Thymus (tissue), 11 donors: Measurements from ENCODE around the gene COL10A1. TPM values are rescaled to one million over a fixed set of nuclear protein-coding genes. Genes with fewer than 3 reads are reported as not detected.

Source experiments
- DNase-seq, 9 donors: peaks; one replicate each; pipeline ENCODE4 v3.0.0-alpha.2; 2013; ENCODE audit warnings: low spot score in 9 of 9, low read depth in 6 of 9, missing footprints in 1 of 9
- H3K27ac ChIP-seq, 2 donors: one replicate each; pipeline ENCODE4 v1.5.1; 2013; ENCODE audit warnings: control low read depth in 1 of 2, low read depth in 1 of 2, low read length in 1 of 2, mild to moderate bottlenecking in 1 of 2, moderate library complexity in 1 of 2
- H3K27me3 ChIP-seq, 2 donors: one replicate each; pipeline ENCODE4 v1.5.1; 2013; ENCODE audit warnings: low read length in 1 of 2; ENCODE audit not compliant: control insufficient read depth in 2 of 2, insufficient read depth in 1 of 2
- H3K36me3 ChIP-seq, 2 donors: one replicate each; pipeline ENCODE4 v1.5.1; 2013; ENCODE audit warnings: low read length in 1 of 2, mild to moderate bottlenecking in 1 of 2, moderate library complexity in 1 of 2; ENCODE audit not compliant: control insufficient read depth in 2 of 2, insufficient read depth in 2 of 2
- H3K4me1 ChIP-seq, 2 donors: one replicate each; pipeline ENCODE4 v1.5.1; 2013; ENCODE audit warnings: low read length in 2 of 2; ENCODE audit not compliant: control insufficient read depth in 2 of 2, insufficient read depth in 2 of 2
- H3K4me3 ChIP-seq, 2 donors: one replicate each; pipeline ENCODE4 v1.5.1; 2013; ENCODE audit warnings: low read length in 2 of 2, control low read depth in 1 of 2, mild to moderate bottlenecking in 1 of 2
- H3K9me3 ChIP-seq, 2 donors: one replicate each; pipeline ENCODE4 v1.5.1; 2013; ENCODE audit warnings: low read length in 1 of 2, mild to moderate bottlenecking in 1 of 2; ENCODE audit not compliant: control insufficient read depth in 2 of 2, insufficient read depth in 1 of 2
- WGBS: extraction: QIAGEN DNeasy Blood & Tissue Kit; methylation state at CpG from one replicate; pipeline ENCODE4 v1.1.7; 2013; 5-methylcytosine and 5-hydroxymethylcytosine counted together
- polyA plus RNA-seq: library from polyadenylated mRNA; stranded (reverse); fragments of 200-250 nt; gene quantifications from one replicate; pipeline ENCODE4 v1.2.3, GENCODE V29; 2013
- total RNA-seq: library from RNA; stranded (reverse); fragments of 120-200 nt; gene quantifications from one replicate; pipeline ENCODE4 v1.2.4, GENCODE V29; 2013
- donor health status: healthy.

The COL10A1 gene
- total and polyA plus RNA-seq, 2 donors: 0.21 to 0.24 TPM

DNA sequence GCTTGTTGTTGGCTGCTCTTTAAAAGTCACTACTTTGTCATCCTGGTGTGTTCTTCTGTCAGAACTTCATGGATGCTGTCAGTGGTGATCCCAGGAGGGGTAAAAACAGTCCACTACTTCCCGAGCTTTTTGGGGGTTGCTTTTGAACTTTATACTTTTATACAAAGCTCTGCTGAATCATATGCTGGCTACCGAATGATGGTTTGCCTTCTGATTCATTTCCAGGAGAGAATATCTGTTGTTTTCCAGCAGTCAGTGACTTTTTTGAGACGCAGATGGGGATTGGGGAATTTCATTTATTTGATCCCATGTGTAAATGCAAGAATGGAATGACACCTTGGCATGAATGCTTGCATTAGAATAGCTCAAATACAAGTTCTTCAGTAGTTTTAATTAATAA lies 32.7 kb upstream of the COL10A1 start:
- no peak overlapping the region for H3K27ac ChIP-seq
- H3K27me3 ChIP-seq: no peaks in the 10 kb centered on the region
- WGBS: 89% methylated on average over 3 of the region's 3 CpGs
- no peaks in the 10 kb centered on the region for H3K36me3 ChIP-seq
- DNase-seq: no peak
- H3K4me1 ChIP-seq: no peaks in the 10 kb centered on the region
- no peaks in the 10 kb centered on the region for H3K9me3 ChIP-seq
- H3K4me3 ChIP-seq: no peak overlapping the region

DNA sequence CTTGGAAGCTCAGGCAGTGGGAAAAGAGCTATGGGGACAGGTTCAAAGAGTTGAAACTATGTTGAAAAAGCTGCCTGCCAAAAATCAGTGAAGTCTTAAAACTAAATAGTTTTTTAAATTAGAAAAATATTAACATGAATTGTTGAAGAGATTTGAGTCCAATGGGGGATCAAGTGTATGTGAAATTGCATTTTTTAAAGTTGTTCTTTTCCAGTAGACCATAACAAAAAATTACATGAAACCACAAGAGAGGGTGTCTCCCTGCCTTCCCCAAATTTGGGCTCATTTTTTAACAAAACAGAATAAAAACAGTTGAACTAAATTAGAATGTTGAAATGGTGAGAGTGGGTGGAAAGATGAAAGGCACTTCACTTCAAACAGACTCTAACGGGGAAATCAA lies 31.5 kb upstream of the COL10A1 start:
- Histone ChIP-seq H3K27me3 (no peaks in the 10 kb centered on the region), H3K4me1 (no peaks in the 10 kb centered on the region), H3K9me3 (no peaks in the 10 kb centered on the region), H3K27ac (no peak overlapping the region), H3K36me3 (no peaks in the 10 kb centered on the region), H3K4me3 (no peak overlapping the region)
- no peak for DNase-seq
- whole genome bisulfite sequencing: 42% methylated on average over 1 of the region's 1 CpG

GRCh38 chr6:116156405-116157326 lies 30.7 kb upstream of the COL10A1 start:
- no peaks in the 10 kb centered on the region for H3K9me3 ChIP-seq
- H3K27me3 ChIP-seq: no peaks in the 10 kb centered on the region
- H3K36me3 ChIP-seq: no peaks in the 10 kb centered on the region
- no peak for DNase-seq
- no peaks in the 10 kb centered on the region for H3K4me1 ChIP-seq
- H3K27ac ChIP-seq: no peak overlapping the region
- H3K4me3 ChIP-seq: no peak overlapping the region
- WGBS: 69% methylated on average over 7 of the region's 7 CpGs

DNA sequence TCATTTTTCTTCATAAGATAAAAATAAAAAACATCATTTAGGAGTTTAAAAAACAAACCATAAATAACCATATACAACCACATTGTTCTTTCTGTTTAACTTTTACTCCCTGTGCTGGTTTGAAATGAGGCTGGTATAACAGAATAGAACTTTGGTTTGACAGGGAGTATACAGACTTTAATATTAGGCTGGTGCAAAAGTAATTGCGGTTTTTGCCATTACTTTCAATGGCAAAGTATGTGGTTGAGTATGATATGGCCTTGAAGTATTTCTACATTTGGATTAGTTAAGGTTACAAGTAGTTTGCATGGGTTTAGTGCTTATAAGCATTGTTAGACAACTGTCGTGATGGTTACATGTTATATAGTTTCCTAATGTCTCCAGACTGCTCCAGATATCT lies 29.0 kb upstream of the COL10A1 start:
- H3K4me1 ChIP-seq: no peaks in the 10 kb centered on the region
- no peaks in the 10 kb centered on the region for H3K27me3 ChIP-seq
- 98% methylated on average over 2 of the region's 2 CpGs for WGBS
- DNase-seq: no peak
- H3K27ac ChIP-seq: no peak overlapping the region
- H3K36me3 ChIP-seq: no peaks in the 10 kb centered on the region
- no peak overlapping the region for H3K4me3 ChIP-seq
- no peaks in the 10 kb centered on the region for H3K9me3 ChIP-seq

- no peak overlapping the region for H3K27ac ChIP-seq
- H3K9me3 ChIP-seq: no peaks in the 10 kb centered on the region
- H3K36me3 ChIP-seq: no peaks in the 10 kb centered on the region
- H3K4me1 ChIP-seq: no peaks in the 10 kb centered on the region
- no peaks in the 10 kb centered on the region for H3K27me3 ChIP-seq
- no peak overlapping the region for H3K4me3 ChIP-seq
- DNase-seq: no peak
- 97% methylated on average over 1 of the region's 1 CpG for WGBS
These were observed 26.7 kb upstream of the COL10A1 start for GRCh38 chr6:116152620-116153019.

GRCh38 chr6:116145803-116146675 lies 20.1 kb upstream of the COL10A1 start:
- 95% methylated on average over 4 of the region's 4 CpGs for WGBS
- H3K4me1 ChIP-seq: no peaks in the 10 kb centered on the region
- H3K4me3 ChIP-seq: no peak overlapping the region
- no peaks in the 10 kb centered on the region for H3K36me3 ChIP-seq
- no peak for DNase-seq
- H3K9me3 ChIP-seq: no peaks in the 10 kb centered on the region
- no peak overlapping the region for H3K27ac ChIP-seq
- H3K27me3 ChIP-seq: no peaks in the 10 kb centered on the region

- H3K27ac ChIP-seq: no peak overlapping the region
- no peak for DNase-seq
- no peaks in the 10 kb centered on the region for H3K4me1 ChIP-seq
- H3K9me3 ChIP-seq: no peaks in the 10 kb centered on the region
- no peaks in the 10 kb centered on the region for H3K27me3 ChIP-seq
- no peak overlapping the region for H3K4me3 ChIP-seq
- WGBS: 93% methylated on average over 3 of the region's 3 CpGs
- no peaks in the 10 kb centered on the region for H3K36me3 ChIP-seq
These were observed 18.7 kb upstream of the COL10A1 start for GRCh38 chr6:116144605-116145004.

DNA sequence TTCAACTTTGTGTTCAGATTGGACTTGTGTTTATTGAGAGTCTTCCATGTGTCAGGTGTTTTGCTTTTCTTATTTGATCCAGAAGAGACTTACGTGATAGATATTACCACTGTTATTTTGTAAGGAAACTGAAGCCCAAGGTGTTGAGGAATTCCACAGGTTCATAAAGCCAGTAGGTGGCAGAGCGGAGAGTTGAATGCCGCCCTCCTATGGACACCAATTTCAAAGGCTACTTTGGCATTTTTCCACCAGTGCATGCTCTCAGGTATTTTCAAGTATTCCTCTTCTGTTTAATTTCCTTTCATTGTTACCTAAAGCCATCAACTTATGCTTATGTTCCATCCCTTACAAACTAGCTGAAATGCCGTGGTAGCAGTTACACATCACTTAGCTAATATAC lies 14.0 kb upstream of the COL10A1 start:
- no peaks in the 10 kb centered on the region for H3K36me3 ChIP-seq
- H3K4me3 ChIP-seq: no peak overlapping the region
- no peaks in the 10 kb centered on the region for H3K27me3 ChIP-seq
- no peak overlapping the region for H3K27ac ChIP-seq
- WGBS: 98% methylated on average over 4 of the region's 4 CpGs
- H3K9me3 ChIP-seq: no peaks in the 10 kb centered on the region
- no peaks in the 10 kb centered on the region for H3K4me1 ChIP-seq
- DNase-seq: no peak

- no peaks in the 10 kb centered on the region for H3K36me3 ChIP-seq
- 96% methylated on average over 5 of the region's 5 CpGs for WGBS
- H3K9me3 ChIP-seq: no peaks in the 10 kb centered on the region
- no peak for DNase-seq
- no peaks in the 10 kb centered on the region for H3K4me1 ChIP-seq
- no peak overlapping the region for H3K4me3 ChIP-seq
- H3K27ac ChIP-seq: no peak overlapping the region
- no peaks in the 10 kb centered on the region for H3K27me3 ChIP-seq
These were observed 11.0 kb upstream of the COL10A1 start for GRCh38 chr6:116136933-116137340.
